ENCODE measurements around the gene NEXN.

DNA sequence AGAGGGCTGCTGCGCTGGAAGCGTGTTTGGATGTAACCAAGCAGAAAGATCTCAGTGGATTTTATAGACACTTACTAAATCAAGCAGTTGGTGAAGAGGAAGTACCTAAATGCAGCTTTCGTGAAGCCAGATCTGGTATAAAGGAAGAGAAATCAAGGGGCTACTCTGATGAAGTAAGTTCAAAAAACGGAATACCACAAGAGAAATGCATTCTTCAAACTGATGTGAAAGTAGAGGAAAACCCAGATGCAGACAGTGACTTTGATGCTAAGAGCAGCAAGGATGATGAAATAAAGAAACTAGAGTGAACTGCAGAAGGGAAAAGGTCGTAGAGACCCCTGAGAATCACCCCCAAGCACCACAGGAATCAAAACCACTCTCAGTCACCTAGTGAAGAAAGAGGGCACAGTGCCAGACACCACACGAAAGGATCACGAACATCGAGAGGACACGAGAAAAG is 40.8 kb upstream of the NEXN start:
- TF ChIP-seq, protein P1, sequence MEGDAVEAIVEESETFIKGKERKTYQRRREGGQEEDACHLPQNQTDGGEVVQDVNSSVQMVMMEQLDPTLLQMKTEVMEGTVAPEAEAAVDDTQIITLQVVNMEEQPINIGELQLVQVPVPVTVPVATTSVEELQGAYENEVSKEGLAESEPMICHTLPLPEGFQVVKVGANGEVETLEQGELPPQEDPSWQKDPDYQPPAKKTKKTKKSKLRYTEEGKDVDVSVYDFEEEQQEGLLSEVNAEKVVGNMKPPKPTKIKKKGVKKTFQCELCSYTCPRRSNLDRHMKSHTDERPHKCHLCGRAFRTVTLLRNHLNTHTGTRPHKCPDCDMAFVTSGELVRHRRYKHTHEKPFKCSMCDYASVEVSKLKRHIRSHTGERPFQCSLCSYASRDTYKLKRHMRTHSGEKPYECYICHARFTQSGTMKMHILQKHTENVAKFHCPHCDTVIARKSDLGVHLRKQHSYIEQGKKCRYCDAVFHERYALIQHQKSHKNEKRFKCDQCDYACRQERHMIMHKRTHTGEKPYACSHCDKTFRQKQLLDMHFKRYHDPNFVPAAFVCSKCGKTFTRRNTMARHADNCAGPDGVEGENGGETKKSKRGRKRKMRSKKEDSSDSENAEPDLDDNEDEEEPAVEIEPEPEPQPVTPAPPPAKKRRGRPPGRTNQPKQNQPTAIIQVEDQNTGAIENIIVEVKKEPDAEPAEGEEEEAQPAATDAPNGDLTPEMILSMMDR (IDR thresholded peaks at IDR 0.05): no peak
- TF ChIP-seq POLR2A (IDR thresholded peaks at IDR 0.05): no peak
